ENCODE data around the gene KAZN.
A peak's percentile ranks its signal among the peaks of the same experiment; 100 is the strongest.

Gene KAZN

GRCh38 chr1:14774225-14774624 lies 175.7 kb downstream of the KAZN start:
- no peak for DNase-seq (ENCODE audit: low spot score)

GRCh38 chr1:14774988-14775387 lies 176.5 kb downstream of the KAZN start:
- DNase-seq (ENCODE audit: low spot score), result no peak

- no peak for DNase-seq (ENCODE audit: low spot score)
These were observed 176.9 kb downstream of the KAZN start for GRCh38 chr1:14775434-14775833.

GRCh38 chr1:14777516-14778506 lies 179.3 kb downstream of the KAZN start:
- no peak for DNase-seq (ENCODE audit: low spot score)

- DNase-seq (ENCODE audit: low spot score), result no peak
These were observed 180.0 kb downstream of the KAZN start for GRCh38 chr1:14778541-14778897.

GRCh38 chr1:14778898-14779865 lies 180.7 kb downstream of the KAZN start:
- DNase-seq (ENCODE audit: low spot score), result peak; percentile 21

GRCh38 chr1:14780271-14780670 lies 181.8 kb downstream of the KAZN start:
- DNase-seq (ENCODE audit: low spot score), result no peak

GRCh38 chr1:14781811-14782210 lies 183.3 kb downstream of the KAZN start:
- no peak for DNase-seq (ENCODE audit: low spot score)

- no peak for DNase-seq (ENCODE audit: low spot score)
These were observed 184.5 kb downstream of the KAZN start for GRCh38 chr1:14782741-14783591.

GRCh38 chr1:14783592-14783886 lies 185.1 kb downstream of the KAZN start:
- no peak for DNase-seq (ENCODE audit: low spot score)

GRCh38 chr1:14784790-14785773 lies 186.6 kb downstream of the KAZN start:
- DNase-seq (ENCODE audit: low spot score), result no peak

- DNase-seq (ENCODE audit: low spot score), result no peak
These were observed 187.7 kb downstream of the KAZN start for GRCh38 chr1:14786109-14786675.

- DNase-seq (ENCODE audit: low spot score), result no peak
These were observed 188.2 kb downstream of the KAZN start for GRCh38 chr1:14786681-14787080.

GRCh38 chr1:14787604-14788003 lies 189.1 kb downstream of the KAZN start:
- no peak for DNase-seq (ENCODE audit: low spot score)

- DNase-seq (ENCODE audit: low spot score), result no peak
These were observed 189.6 kb downstream of the KAZN start for GRCh38 chr1:14788080-14788479.

GRCh38 chr1:14790982-14791381 lies 192.5 kb downstream of the KAZN start:
- no peak for DNase-seq (ENCODE audit: low spot score)

- DNase-seq (ENCODE audit: low spot score), result no peak
These were observed 193.2 kb downstream of the KAZN start for GRCh38 chr1:14791654-14792053.

- no peak for DNase-seq (ENCODE audit: low spot score)
These were observed 195.8 kb downstream of the KAZN start for GRCh38 chr1:14794136-14794768.

GRCh38 chr1:14794906-14795305 lies 196.4 kb downstream of the KAZN start:
- DNase-seq (ENCODE audit: low spot score), result no peak

GRCh38 chr1:14795589-14795988 lies 197.1 kb downstream of the KAZN start:
- DNase-seq (ENCODE audit: low spot score), result no peak
